GM12875 (cell line): ENCODE results near the gene EYS.

ENCODE experiments used
- H3K4me3 ChIP-seq: one replicate; pipeline ENCODE4 v1.5.1; 2011; ENCODE audit warnings: low read depth, low read length, control low read depth
- TF ChIP-seq, protein P1 (sequence below): IDR thresholded peaks from 2 replicates; pipeline ENCODE4 v1.5.1; 2011; ENCODE audit warnings: low read depth, mild to moderate bottlenecking, control low read depth, inconsistent platforms, low read length, moderate library complexity, borderline replicate concordance; ENCODE audit not compliant: insufficient read depth

EYS gene

DNA sequence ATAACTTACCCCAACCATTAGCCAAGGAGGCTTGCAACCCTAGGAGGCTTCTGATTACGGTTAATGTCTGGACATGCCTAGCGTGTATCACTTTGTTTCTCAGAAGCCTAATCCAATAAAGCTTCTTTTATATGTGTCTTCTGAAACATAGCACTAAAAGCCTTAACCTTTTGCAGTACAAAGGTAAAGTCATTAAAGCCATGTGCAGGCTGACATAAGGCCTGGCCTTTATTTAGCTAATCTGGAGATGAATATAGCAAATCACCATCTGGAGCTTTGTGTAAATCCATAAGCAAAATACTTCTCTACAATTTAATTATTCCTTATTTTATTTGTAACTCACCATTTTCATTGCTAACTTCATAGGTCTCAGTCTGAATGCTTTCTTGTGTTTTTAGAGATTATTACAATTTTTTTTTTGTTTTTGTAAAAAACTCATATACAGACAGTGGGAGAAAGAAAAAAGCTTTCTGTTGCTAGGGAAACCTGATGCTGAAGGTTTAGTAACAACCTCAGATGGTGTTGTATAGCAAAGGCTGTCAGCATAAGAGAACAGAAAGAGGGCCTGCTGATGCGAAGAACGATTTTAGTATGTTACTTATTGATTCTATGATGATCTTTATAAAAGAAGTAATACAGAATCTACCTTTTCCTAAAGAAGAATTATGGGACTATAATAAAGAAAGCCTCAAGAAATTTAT lies at the start of gene EYS:
Gene EYS, minus strand, starts transcription at position 101 of the 701 bp plus-strand sequence. CDS start 211,816 bp downstream, outside the sequence.
- TF ChIP-seq, protein P1, sequence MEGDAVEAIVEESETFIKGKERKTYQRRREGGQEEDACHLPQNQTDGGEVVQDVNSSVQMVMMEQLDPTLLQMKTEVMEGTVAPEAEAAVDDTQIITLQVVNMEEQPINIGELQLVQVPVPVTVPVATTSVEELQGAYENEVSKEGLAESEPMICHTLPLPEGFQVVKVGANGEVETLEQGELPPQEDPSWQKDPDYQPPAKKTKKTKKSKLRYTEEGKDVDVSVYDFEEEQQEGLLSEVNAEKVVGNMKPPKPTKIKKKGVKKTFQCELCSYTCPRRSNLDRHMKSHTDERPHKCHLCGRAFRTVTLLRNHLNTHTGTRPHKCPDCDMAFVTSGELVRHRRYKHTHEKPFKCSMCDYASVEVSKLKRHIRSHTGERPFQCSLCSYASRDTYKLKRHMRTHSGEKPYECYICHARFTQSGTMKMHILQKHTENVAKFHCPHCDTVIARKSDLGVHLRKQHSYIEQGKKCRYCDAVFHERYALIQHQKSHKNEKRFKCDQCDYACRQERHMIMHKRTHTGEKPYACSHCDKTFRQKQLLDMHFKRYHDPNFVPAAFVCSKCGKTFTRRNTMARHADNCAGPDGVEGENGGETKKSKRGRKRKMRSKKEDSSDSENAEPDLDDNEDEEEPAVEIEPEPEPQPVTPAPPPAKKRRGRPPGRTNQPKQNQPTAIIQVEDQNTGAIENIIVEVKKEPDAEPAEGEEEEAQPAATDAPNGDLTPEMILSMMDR = no peak
- H3K4me3 ChIP-seq = no peak within 1 kb of the TSS

DNA sequence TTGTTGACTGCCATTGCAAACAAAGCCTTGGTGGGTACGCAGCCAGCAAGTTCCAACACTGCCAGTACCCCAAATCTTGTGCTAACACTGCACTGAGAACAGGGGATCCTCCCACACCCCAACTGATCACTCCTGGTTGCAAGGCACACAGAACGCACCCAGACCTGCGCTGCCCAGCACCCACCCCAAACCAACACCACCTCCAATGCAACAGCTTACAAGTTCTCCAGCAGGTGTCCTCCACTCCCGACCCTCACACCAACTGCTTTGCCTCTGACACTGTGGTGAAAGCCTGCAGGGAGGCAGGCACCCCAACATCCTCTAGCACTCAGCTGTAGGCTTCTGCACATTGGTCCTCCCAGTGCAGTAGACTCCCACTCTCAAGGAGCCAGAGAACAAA lies 39.3 kb upstream of the EYS start:
- TF ChIP-seq, protein P1 = no peak
- no peak overlapping the region for H3K4me3 ChIP-seq

DNA sequence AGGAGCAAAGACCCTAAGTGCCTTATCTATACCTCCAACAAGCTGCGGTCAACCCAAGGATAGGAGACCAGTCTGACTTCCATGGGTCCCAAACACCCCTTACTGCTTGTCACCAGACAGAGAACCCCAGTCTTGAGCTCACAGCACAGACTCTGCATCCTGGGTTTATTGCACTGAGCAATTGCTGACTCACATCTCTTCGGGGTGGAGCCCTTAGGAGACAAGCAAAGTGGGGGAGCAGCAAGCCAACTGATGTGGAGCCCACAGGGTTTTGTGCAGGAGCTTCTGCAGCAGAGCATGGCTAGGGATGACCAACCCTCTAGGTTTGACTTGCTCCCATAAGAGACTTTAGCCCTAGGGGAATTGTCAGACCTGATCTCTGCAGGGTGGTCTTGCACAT lies 38.6 kb upstream of the EYS start:
- TF ChIP-seq, protein P1 = no peak
- H3K4me3 ChIP-seq = no peak overlapping the region

DNA sequence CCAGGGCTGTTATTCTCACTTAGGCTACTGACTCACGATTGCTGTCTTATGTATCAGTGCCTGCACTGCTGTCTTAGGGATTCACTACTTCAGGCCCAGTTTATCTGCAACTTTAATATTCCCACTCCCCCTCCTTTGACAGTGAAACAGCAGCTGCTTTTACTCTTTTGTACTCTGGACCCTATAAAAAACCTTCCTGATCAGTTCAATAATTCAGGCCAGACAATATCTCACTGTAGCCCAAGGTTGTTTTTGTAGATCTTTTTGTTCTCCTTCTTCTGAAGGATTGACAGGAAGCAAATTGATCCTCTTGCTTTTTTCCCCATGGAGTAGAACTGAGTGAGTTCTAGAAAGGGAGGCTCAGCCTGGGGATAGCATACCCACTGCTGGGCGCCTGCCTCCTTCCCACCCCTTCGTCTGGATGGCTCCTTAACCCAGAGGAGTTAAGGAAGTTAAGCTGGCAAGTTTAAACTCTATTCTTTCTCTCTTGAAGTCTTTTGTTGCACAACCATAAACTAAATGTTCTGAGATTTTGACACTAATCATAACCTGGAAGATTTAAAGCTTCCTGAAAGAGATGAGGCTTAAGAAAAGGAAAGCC lies 22.0 kb upstream of the EYS start:
- H3K4me3 ChIP-seq = no peak overlapping the region
- TF ChIP-seq, protein P1 = no peak

DNA sequence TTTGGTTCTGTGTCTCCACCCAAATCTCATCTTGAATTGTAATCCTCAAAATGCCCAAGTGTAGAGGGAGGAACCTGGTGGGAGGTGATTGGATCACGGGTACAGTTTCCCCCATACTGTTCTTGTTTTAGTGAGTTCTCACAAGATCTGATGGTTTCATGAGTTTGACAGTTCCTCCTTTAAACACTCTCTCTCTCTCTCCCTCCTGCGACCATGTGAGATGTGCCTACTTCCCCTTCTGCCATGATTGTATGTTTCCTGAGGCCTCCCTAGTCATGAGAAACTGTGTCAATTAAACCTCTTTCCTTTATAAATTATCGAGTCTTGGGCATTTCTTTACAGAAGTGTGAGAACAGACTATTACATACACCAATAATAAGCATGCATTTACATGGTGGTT lies 12.1 kb upstream of the EYS start:
- TF ChIP-seq, protein P1 = no peak
- no peak overlapping the region for H3K4me3 ChIP-seq

DNA sequence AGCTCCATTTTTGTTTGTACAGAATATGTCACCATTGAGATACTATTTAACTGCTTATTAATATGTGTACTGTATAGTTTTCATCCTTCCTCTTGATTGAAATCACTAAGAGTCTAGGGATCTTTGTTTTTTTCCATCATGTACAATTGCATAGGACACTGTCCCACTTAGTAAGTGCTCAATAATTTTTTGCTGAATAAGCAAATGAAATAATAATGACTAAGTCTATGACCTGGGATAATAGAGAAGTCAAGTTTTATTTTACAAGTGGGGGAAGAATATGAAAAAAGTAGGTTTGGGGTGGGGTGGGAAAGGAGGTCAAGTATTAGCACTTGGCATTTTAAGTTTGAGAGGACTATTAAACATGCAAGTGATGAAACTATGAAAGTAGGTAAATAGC lies 4.5 kb upstream of the EYS start:
- H3K4me3 ChIP-seq = no peak overlapping the region
- TF ChIP-seq, protein P1 = no peak
